IMR-90 (cell line): ENCODE measurements around the gene SLC9A9. TPM values are rescaled to one million over a fixed set of nuclear protein-coding genes. Genes with fewer than 3 reads are reported as not detected.

Experiments
- ATAC-seq: fragments of 200-7000 bp; cut with Tn5 transposase; 2 replicates; pipeline ENCODE4 v1.9.1; 2020; ENCODE audit warnings: low read depth, mild to moderate bottlenecking, moderate library complexity
- BruUV-seq: library from RNA; stranded (reverse); fragments of 400-500 nt; replicated peaks from 2 replicates; lab custom pipeline; 2021; lab: Mats Ljungman, UMichigan
- CTCF ChIA-PET: fragments of 300-600 bp; formaldehyde crosslinking; extraction: SDS; loops from one replicate; lab custom pipeline; 2021; ENCODE audit warnings: antibody characterized with exemption; lab: Yijun Ruan, JAX
- POLR2A ChIA-PET: fragments of 300-600 bp; sonication (Branson Sonifier 250); formaldehyde crosslinking; loops from one replicate; lab custom pipeline; 2022; ENCODE audit warnings: antibody characterized with exemption; ENCODE audit not compliant: unreplicated experiment; lab: Charles Lee
- DNase-seq: peaks from one replicate; pipeline ENCODE4 v3.0.0; 2013
- H2AFZ ChIP-seq: replicated peaks from 2 replicates; pipeline ENCODE3; 2013; ENCODE audit warnings: low read length, mild to moderate bottlenecking; ENCODE audit not compliant: poor library complexity
- H2AK5ac ChIP-seq: 2 replicates; pipeline ENCODE4 v1.6.1; 2013; ENCODE audit warnings: low read depth, low read length, inconsistent platforms
- H2AK9ac ChIP-seq: replicated peaks from 2 replicates; pipeline ENCODE3; 2013; ENCODE audit warnings: mild to moderate bottlenecking, low read depth, low read length, moderate library complexity; ENCODE audit not compliant: poor library complexity
- H2BK120ac ChIP-seq: 2 replicates; pipeline ENCODE4 v1.6.1; 2013; ENCODE audit warnings: low read depth, low read length, inconsistent platforms
- H2BK15ac ChIP-seq: 3 replicates; pipeline ENCODE4 v1.6.1; 2013; ENCODE audit warnings: low read depth, low read length, inconsistent platforms
- H2BK20ac ChIP-seq: 2 replicates; pipeline ENCODE4 v1.6.1; 2013; ENCODE audit warnings: low read depth, mild to moderate bottlenecking, inconsistent platforms, low read length, moderate library complexity
- H2BK5ac ChIP-seq: 2 replicates; pipeline ENCODE4 v1.6.1; 2013; ENCODE audit warnings: mild to moderate bottlenecking, low read depth, low read length, inconsistent platforms; ENCODE audit not compliant: poor library complexity, severe bottlenecking
- H3K14ac ChIP-seq: replicated peaks from 2 replicates; pipeline ENCODE4 v1.6.1; 2013; ENCODE audit warnings: low read depth, low read length, inconsistent platforms
- H3K18ac ChIP-seq: 2 replicates; pipeline ENCODE4 v1.6.1; 2013; ENCODE audit warnings: low read depth, low read length, control low read depth
- H3K23ac ChIP-seq: 2 replicates; pipeline ENCODE4 v1.6.1; 2013; ENCODE audit warnings: low read depth, low read length, inconsistent platforms
- H3K27ac ChIP-seq: 2 replicates; pipeline ENCODE4 v1.5.1; 2013; ENCODE audit warnings: mild to moderate bottlenecking, control low read depth, low read length; ENCODE audit not compliant: insufficient read depth
- H3K27me3 ChIP-seq: 2 replicates; pipeline ENCODE4 v1.6.1; 2013; ENCODE audit warnings: low read length; ENCODE audit not compliant: control insufficient read depth, insufficient read depth
- H3K36me3 ChIP-seq: 2 replicates; pipeline ENCODE4 v1.6.1; 2013; ENCODE audit warnings: low read length, mixed read lengths; ENCODE audit not compliant: control insufficient read depth, insufficient read depth
- H3K4ac ChIP-seq: 2 replicates; pipeline ENCODE4 v1.6.1; 2013; ENCODE audit warnings: low read depth, low read length, inconsistent platforms
- H3K4me1 ChIP-seq: 2 replicates; pipeline ENCODE4 v1.6.1; 2013; ENCODE audit warnings: low read length, mixed read lengths; ENCODE audit not compliant: control insufficient read depth, insufficient read depth
- H3K4me2 ChIP-seq: 2 replicates; pipeline ENCODE4 v1.6.1; 2013; ENCODE audit warnings: low read depth, mild to moderate bottlenecking, control low read depth, low read length, moderate library complexity
- H3K4me3 ChIP-seq: 2 replicates; pipeline ENCODE4 v1.5.1; 2013; ENCODE audit warnings: low read depth, mild to moderate bottlenecking, control low read depth, low read length, moderate library complexity; ENCODE audit not compliant: insufficient read depth
- H3K56ac ChIP-seq: 2 replicates; pipeline ENCODE4 v1.6.1; 2013; ENCODE audit warnings: low read length, inconsistent platforms; ENCODE audit not compliant: insufficient read depth; ENCODE audit errors: extremely low read depth
- H3K79me1 ChIP-seq, 2 experiments: 2 replicates each; pipeline ENCODE4 v1.6.1; 2013; ENCODE audit warnings: low read length in 2 of 2, inconsistent platforms in 1 of 2, low read depth in 1 of 2
- H3K9ac ChIP-seq: 2 replicates; pipeline ENCODE4 v1.6.1; 2013; ENCODE audit warnings: low read depth, low read length, control low read depth
- H3K9me1 ChIP-seq: 2 replicates; pipeline ENCODE4 v1.6.1; 2013; ENCODE audit warnings: low read length, inconsistent platforms; ENCODE audit not compliant: insufficient read depth
- H3K9me3 ChIP-seq: 2 replicates; pipeline ENCODE4 v1.6.1; 2013; ENCODE audit warnings: low read length; ENCODE audit not compliant: control insufficient read depth, insufficient read depth
- H4K20me1 ChIP-seq: 2 replicates; pipeline ENCODE4 v1.6.1; 2013; ENCODE audit warnings: low read length, inconsistent platforms; ENCODE audit not compliant: insufficient read depth
- H4K5ac ChIP-seq: 2 replicates; pipeline ENCODE4 v1.6.1; 2013; ENCODE audit warnings: mild to moderate bottlenecking, low read depth, low read length, control low read depth
- H4K8ac ChIP-seq, 2 experiments: 2 replicates each; pipeline ENCODE4 v1.6.1; 2013; ENCODE audit warnings: low read depth in 2 of 2, low read length in 2 of 2, control low read depth in 1 of 2, inconsistent platforms in 1 of 2
- H4K91ac ChIP-seq: 2 replicates; pipeline ENCODE4 v1.6.1; 2013; ENCODE audit warnings: low read depth, low read length, inconsistent platforms; ENCODE audit not compliant: insufficient read depth
- CHD1 ChIP-seq: IDR thresholded peaks from 2 replicates; pipeline ENCODE4 v1.6.1; 2012; ENCODE audit warnings: low read depth, low read length, improper control_type of control experiment
- MAFK ChIP-seq: IDR thresholded peaks from 2 replicates; pipeline ENCODE4 v1.6.1; 2012; ENCODE audit warnings: low read depth, low read length, improper control_type of control experiment
- NFE2L2 ChIP-seq: fragments of 150-350 bp; IDR thresholded peaks from 2 replicates; pipeline ENCODE4 v1.6.1; 2016; ENCODE audit warnings: low read depth, mild to moderate bottlenecking, low read length
- USF2 ChIP-seq: fragments of 150-350 bp; IDR thresholded peaks from 2 replicates; pipeline ENCODE4 v1.6.1; 2017; ENCODE audit warnings: mild to moderate bottlenecking, antibody characterized with exemption, low read length, low read depth
- WGBS, 2 experiments: methylation state at CpG; one replicate each; pipeline versions ENCODE4 v1.1.5 to v1.1.7; 2013; ENCODE audit warnings: missing lambda C conversion rate in 2 of 2; ENCODE audit not compliant: insufficient read length in 1 of 2; ENCODE audit errors: extremely low coverage in 2 of 2; 5-methylcytosine and 5-hydroxymethylcytosine counted together
- dilution Hi-C: fragments of 300-500 bp; cut with HindIII; formaldehyde crosslinking; loops from one replicate; pipeline ENCODE4 v1.14.3; 2018; ENCODE audit warnings: low sequenced_read_pairs; ENCODE audit not compliant: unreplicated experiment
- in situ Hi-C: fragments of 300-500 bp; cut with MboI; formaldehyde crosslinking; loops from 3 replicates; pipeline ENCODE4 v1.14.3; 2019; ENCODE audit warnings: low sequenced_read_pairs, inconsistent platforms, mixed read lengths
- intact Hi-C: fragments of 100-400 bp; cut with micrococcal nuclease; formaldehyde crosslinking; loops from 2 replicates; pipeline ENCODE4 v1.10.0; 2022
- polyA plus RNA-seq, 3 experiments: library from polyadenylated mRNA; depleted of rRNA; stranded (reverse); fragments of >200 nt; gene quantifications; 2 replicates each; pipeline ENCODE4 v1.2.3, GENCODE V29; 2012; ENCODE audit warnings: low replicate concordance in 1 of 3
- total RNA-seq: library from RNA; depleted of rRNA; stranded (reverse); fragments of >200 nt; gene quantifications from 2 replicates; pipeline ENCODE4 v1.2.3, GENCODE V29; 2012

The SLC9A9 gene
- total and polyA plus RNA-seq, 2 of the 4 experiments (the other 2 are of a cell fraction), result 1.4 to 2.3 TPM

GRCh38 chr3:143352850-143353550 lies 495.3 kb downstream of the SLC9A9 start:
- TF ChIP-seq CHD1, result no peak
- no peak for TF ChIP-seq MAFK
- TF ChIP-seq USF2, result no peak
- no peak for TF ChIP-seq NFE2L2
- CTCF ChIA-PET, result no interaction called here

More at GRCh38 chr3:143352850-143353550, 495.3 kb downstream of the SLC9A9 start:
- intact Hi-C loops, result no loop called here
- no peak overlapping the region for H3K4me2 ChIP-seq
- in situ Hi-C loops, result no loop called here
- BruUV-seq, result no TSS peak
- no peak overlapping the region for H3K4me3 ChIP-seq
- no peak for ATAC-seq
- H3K27ac ChIP-seq, result no peak overlapping the region
- no peak overlapping the region for H2AFZ ChIP-seq
- H3K27me3 ChIP-seq, result no peaks in the 10 kb centered on the region
- POLR2A ChIA-PET, result no interaction called here
- H2BK15ac ChIP-seq, result no peak overlapping the region
- no peak overlapping the region for H3K56ac ChIP-seq
- no peak overlapping the region for H4K5ac ChIP-seq
- dilution Hi-C loops, result no loop called here
- H2AK9ac ChIP-seq, result no peak overlapping the region
- no peak overlapping the region for H4K91ac ChIP-seq
- no peak overlapping the region for H2BK120ac ChIP-seq
- WGBS, 2 experiments, result 100% methylated on average over 1 of the region's 6 CpGs; no CpG with 5 or more reads in 1 of the 2 experiments
- no peak overlapping the region for H2AK5ac ChIP-seq
- no peak overlapping the region for H3K9ac ChIP-seq
- H2BK5ac ChIP-seq, result no peak overlapping the region
- H3K18ac ChIP-seq, result no peak overlapping the region
- H4K20me1 ChIP-seq, result no peaks in the 10 kb centered on the region
- H4K8ac ChIP-seq, result no peak overlapping the region
- no peaks in the 10 kb centered on the region for H3K36me3 ChIP-seq
- H3K9me3 ChIP-seq, result no peaks in the 10 kb centered on the region
- no peaks in the 10 kb centered on the region for H3K9me1 ChIP-seq
- H2BK20ac ChIP-seq, result no peak overlapping the region
- H3K4me1 ChIP-seq, result no peaks in the 10 kb centered on the region
- no peak for DNase-seq
- H3K4ac ChIP-seq, result no peak overlapping the region
- H3K14ac ChIP-seq, result no peak overlapping the region
- no peak overlapping the region for H3K23ac ChIP-seq
- no peaks in the 10 kb centered on the region for H3K79me1 ChIP-seq
